NCI-H128 (cell line): ENCODE data around the gene LHFPL6.

Experiments used
- DNase-seq: peaks from one replicate; lab custom pipeline; 2025; ENCODE audit not compliant: unreplicated experiment; lab: John Stamatoyannopoulos, UW

The LHFPL6 gene

GRCh38 chr13:39418424-39418823 lies 184.6 kb downstream of the LHFPL6 start:
- DNase-seq = no peak

- no peak for DNase-seq
Observed at GRCh38 chr13:39417643-39418042, 185.3 kb downstream of the LHFPL6 start.

GRCh38 chr13:39417131-39417530 lies 185.9 kb downstream of the LHFPL6 start:
- DNase-seq = no peak

GRCh38 chr13:39415008-39415802 lies 187.8 kb downstream of the LHFPL6 start:
- no peak for DNase-seq

DNA sequence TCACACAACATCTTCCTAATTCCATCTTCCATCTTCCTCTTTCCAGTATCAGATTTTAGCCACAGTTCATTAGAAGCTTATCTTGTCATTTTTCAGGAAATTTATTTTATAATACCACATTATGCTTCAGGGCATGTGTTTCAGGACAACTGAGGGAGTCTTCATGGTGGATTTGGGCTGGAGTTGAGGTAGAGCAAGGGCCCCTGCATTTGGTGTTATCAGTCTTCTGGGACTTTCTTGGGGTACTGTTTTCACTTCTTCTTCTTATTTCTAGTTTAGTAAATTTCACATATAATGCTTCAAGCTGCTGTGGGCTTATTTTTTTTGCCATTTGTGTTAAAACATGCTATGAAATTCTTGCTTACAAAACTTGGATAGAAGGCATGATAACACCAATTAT lies 188.7 kb downstream of the LHFPL6 start:
- DNase-seq = no peak

GRCh38 chr13:39411511-39411910 lies 191.5 kb downstream of the LHFPL6 start:
- DNase-seq = no peak

GRCh38 chr13:39410964-39411363 lies 192.0 kb downstream of the LHFPL6 start:
- no peak for DNase-seq

GRCh38 chr13:39410096-39410901 lies 192.7 kb downstream of the LHFPL6 start:
- DNase-seq = no peak

GRCh38 chr13:39408512-39408911 lies 194.5 kb downstream of the LHFPL6 start:
- no peak for DNase-seq

DNA sequence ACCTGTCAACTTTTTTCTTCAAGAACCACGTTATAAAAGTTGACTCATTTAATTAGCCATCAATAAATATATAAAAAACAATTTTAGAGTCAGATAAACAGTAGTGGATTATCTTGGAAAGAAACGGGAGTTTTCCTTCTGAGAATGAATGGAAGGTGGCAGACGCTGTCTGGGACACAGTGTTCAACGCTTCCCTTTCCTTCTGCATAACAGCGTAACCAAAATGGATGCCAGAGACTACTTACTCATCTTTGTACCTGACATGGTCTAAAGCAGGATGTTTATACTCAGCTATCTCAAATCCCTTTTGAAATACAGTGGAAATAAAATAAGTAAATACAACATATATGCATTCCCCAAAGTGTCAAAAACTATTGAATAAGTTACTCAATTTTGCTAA lies 195.2 kb downstream of the LHFPL6 start:
- DNase-seq = no peak

- DNase-seq = no peak
Observed at GRCh38 chr13:39407138-39407537, 195.9 kb downstream of the LHFPL6 start.

GRCh38 chr13:39406688-39407087 lies 196.3 kb downstream of the LHFPL6 start:
- DNase-seq = no peak

DNA sequence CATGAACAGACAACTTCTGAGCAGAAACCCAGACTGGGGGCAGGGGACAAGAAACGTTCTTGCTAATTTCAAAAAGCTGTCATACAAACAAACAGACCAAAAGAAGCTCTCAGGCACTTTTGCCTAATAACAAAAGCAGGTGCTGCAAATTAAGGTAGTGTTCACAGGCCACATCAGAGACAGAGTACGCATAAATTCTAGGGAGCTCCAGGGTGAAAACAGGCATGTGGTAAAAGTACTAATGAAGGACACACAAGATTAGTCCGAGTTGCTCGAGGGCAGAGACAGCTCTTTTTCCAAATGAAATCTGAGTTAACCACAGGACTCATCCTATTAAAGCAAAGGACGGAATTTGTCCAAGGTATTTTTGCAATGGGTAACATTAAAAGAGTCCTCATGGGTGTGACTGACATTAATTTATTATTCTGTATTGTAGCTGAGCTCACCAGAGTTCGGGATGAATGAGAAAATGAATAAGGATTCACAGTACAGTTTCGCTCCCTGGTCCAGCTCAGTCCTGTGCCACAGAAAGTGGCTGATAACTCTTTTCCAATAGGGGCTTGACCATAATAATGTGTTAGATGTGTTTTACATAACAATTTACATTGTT lies 197.3 kb downstream of the LHFPL6 start:
- no peak for DNase-seq

- DNase-seq = no peak
Observed at GRCh38 chr13:39405107-39405506, 197.9 kb downstream of the LHFPL6 start.

DNA sequence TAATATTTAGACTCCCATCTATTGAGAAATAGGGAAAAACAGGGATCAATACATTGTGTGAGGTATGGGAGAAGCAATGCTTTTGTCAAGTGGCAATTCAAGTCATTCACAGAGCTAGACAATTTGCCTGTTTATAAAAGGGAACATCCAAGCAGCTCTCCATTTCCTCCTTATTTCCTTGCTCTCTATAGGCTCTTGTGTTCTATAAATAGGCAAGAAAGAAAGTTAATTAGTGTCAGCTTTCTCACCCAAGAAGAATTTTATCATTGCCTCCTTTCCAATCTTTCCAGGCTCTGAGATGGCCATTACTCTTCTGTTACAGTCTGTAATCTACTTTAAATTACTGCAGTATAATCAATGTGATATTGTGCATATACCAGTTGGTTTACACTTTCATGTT lies 199.9 kb downstream of the LHFPL6 start:
- no peak for DNase-seq

GRCh38 chr13:39402221-39402970 lies 200.6 kb downstream of the LHFPL6 start:
- no peak for DNase-seq

DNA sequence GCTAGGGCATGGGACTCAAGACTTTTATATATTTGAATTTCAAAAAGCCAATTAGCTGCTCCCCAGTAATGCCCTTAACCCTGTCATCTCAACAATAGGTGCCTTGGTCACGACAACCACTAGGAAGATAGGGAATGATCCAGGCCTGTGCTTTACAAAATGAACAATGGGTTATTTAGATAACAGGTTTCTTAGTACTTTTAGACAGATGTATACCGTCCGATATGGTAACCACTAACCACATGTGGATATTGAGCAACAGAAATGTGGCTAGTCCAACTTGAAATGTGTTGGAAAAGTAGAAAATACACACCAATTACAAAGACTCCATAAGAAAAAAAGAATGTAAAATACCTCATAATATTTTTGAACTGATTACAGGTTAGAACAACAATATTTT lies 201.2 kb downstream of the LHFPL6 start:
- DNase-seq = no peak

- no peak for DNase-seq
Observed at GRCh38 chr13:39401046-39401705, 201.8 kb downstream of the LHFPL6 start.

GRCh38 chr13:39399102-39399501 lies 203.9 kb downstream of the LHFPL6 start:
- DNase-seq = no peak

- DNase-seq = no peak
Observed at GRCh38 chr13:39397896-39398265, 205.1 kb downstream of the LHFPL6 start.
